ENCODE measurements around the gene GRID1.

Gene GRID1

GRCh38 chr10:86265895-86266259 is 100.7 kb downstream of the GRID1 start:
- ChIA-PET POLR2A (no interaction called here), CTCF (no interaction called here)
- Histone ChIP-seq H3K27ac (ENCODE audit: extremely low read depth, low read depth, low read length) (no peak overlapping the region), H3K36me3 (ENCODE audit: control insufficient read depth in 2 of 2, insufficient read depth in 1 of 2, low read length in 2 of 2) (no peaks in the 10 kb centered on the region), H3K4me1 (ENCODE audit: control insufficient read depth, insufficient read depth, low read length) (no peaks in the 10 kb centered on the region; the same call in 1 of the 2 replicates), H3K9me3 (ENCODE audit: control insufficient read depth, insufficient read depth, low read depth, low read length) (no peaks in the 10 kb centered on the region), H3K4me3 (ENCODE audit: low read depth, low read length) (no peak overlapping the region)
- TF ChIP-seq ZNF132 (tag by site-specific recombination; IDR thresholded peaks at IDR 0.05; ENCODE audit: borderline replicate concordance) (no peak), GLIS2 (tag by site-specific recombination; IDR thresholded peaks at IDR 0.05) (0 out of 2 replicates have a peak, but pooled peaks have one; percentile 23)

- Histone ChIP-seq H3K4me1 (ENCODE audit: control insufficient read depth, insufficient read depth, low read length) (no peaks in the 10 kb centered on the region; the same call in 1 of the 2 replicates), H3K9me3 (ENCODE audit: control insufficient read depth, insufficient read depth, low read depth, low read length) (no peaks in the 10 kb centered on the region), H3K36me3 (ENCODE audit: control insufficient read depth in 2 of 2, insufficient read depth in 1 of 2, low read length in 2 of 2) (no peaks in the 10 kb centered on the region), H3K4me3 (ENCODE audit: low read depth, low read length) (no peak overlapping the region), H3K27ac (ENCODE audit: extremely low read depth, low read depth, low read length) (no peak overlapping the region)
- ChIA-PET CTCF (interaction anchor here (0.6 kb wide), 1 partner anchor 31 kb away, joined by 4 read pairs; no protein-coding TSS in a partner anchor), POLR2A (no interaction called here)
- TF ChIP-seq SETDB1 (IDR thresholded peaks at IDR 0.05; ENCODE audit: insufficient read length, low read length) (no peak), ZFHX2 (tag by site-specific recombination; conservative IDR thresholded peaks at IDR 0.05) (peak; percentile 52), ZNF202 (tag by site-specific recombination; IDR thresholded peaks at IDR 0.05; ENCODE audit: borderline replicate concordance) (no peak)
Measured at GRCh38 chr10:86265236-86265894, 101.2 kb downstream of the GRID1 start.

GRCh38 chr10:86264481-86265231 is 101.9 kb downstream of the GRID1 start:
- Histone ChIP-seq H3K4me3 (ENCODE audit: low read depth, low read length) (no peak overlapping the region), H3K27ac (ENCODE audit: extremely low read depth, low read depth, low read length) (no peak overlapping the region), H3K9me3 (ENCODE audit: control insufficient read depth, insufficient read depth, low read depth, low read length) (no peaks in the 10 kb centered on the region), H3K36me3 (ENCODE audit: control insufficient read depth in 2 of 2, insufficient read depth in 1 of 2, low read length in 2 of 2) (no peaks in the 10 kb centered on the region), H3K4me1 (ENCODE audit: control insufficient read depth, insufficient read depth, low read length) (no peaks in the 10 kb centered on the region; the same call in 1 of the 2 replicates)
- CTCF ChIA-PET = interaction anchor here (0.6 kb wide), 1 partner anchor 32 kb away, joined by 4 read pairs; no protein-coding TSS in a partner anchor
- TF ChIP-seq BCL11A (tag by site-specific recombination; IDR thresholded peaks at IDR 0.05; ENCODE audit: low read depth) = no peak
- no peak for TF ChIP-seq ZSCAN5A (tag by site-specific recombination; IDR thresholded peaks at IDR 0.05)
- no peak for TF ChIP-seq ZNF10 (tag by site-specific recombination; IDR thresholded peaks at IDR 0.05)
- peak; percentile 61; the same call in 1 of the 2 replicates for TF ChIP-seq ZFHX2 (tag by site-specific recombination; conservative IDR thresholded peaks at IDR 0.05)
- TF ChIP-seq ZNF658 (tag by site-specific recombination; IDR thresholded peaks at IDR 0.05) = no peak
- no peak for TF ChIP-seq PRDM6 (tag by site-specific recombination; IDR thresholded peaks at IDR 0.05)
- TF ChIP-seq ZNF324 (tag by site-specific recombination; IDR thresholded peaks at IDR 0.05) = no peak
- TF ChIP-seq ZNF791 (tag by site-specific recombination; IDR thresholded peaks at IDR 0.05) = no peak
- no peak for TF ChIP-seq ZNF155 (tag by site-specific recombination; IDR thresholded peaks at IDR 0.05)
- TF ChIP-seq KLF1 (tag by site-specific recombination; IDR thresholded peaks at IDR 0.05) = no peak
- TF ChIP-seq ZNF513 (tag by site-specific recombination; IDR thresholded peaks at IDR 0.05) = no peak
- TF ChIP-seq EGR2 (tag by site-specific recombination; IDR thresholded peaks at IDR 0.05; ENCODE audit: low read depth) = peak; percentile 61
- TF ChIP-seq YY2 (tag by site-specific recombination; IDR thresholded peaks at IDR 0.05) = no peak
- POLR2A ChIA-PET = no interaction called here
